Bronchial epithelial cell (primary cell): ENCODE data around the gene SHISA9. TPM values are rescaled to one million over a fixed set of nuclear protein-coding genes. Genes with fewer than 3 reads are reported as not detected.
A peak's percentile ranks its signal among the peaks of the same experiment; 100 is the strongest.

ENCODE experiments used
- DNase-seq: peaks from one replicate; pipeline ENCODE4 v3.0.0-alpha.2; 2010; ENCODE audit warnings: low read depth
- FAIRE-seq: peaks from 2 replicates; lab custom pipeline; 2011; peaks lifted over from hg19 to GRCh38; lab: Jason Lieb, UNC
- H3K27me3 ChIP-seq: 2 replicates; pipeline ENCODE4 v1.5.1; 2011; ENCODE audit warnings: low read length; ENCODE audit not compliant: control insufficient read depth, insufficient read depth
- H3K36me3 ChIP-seq: 2 replicates; pipeline ENCODE4 v1.5.1; 2011; ENCODE audit warnings: low read length; ENCODE audit not compliant: control insufficient read depth, insufficient read depth
- H3K4me3 ChIP-seq: 2 replicates; pipeline ENCODE4 v1.5.1; 2011; ENCODE audit warnings: mild to moderate bottlenecking, low read depth, low read length, control low read depth
- CTCF ChIP-seq: IDR thresholded peaks from 2 replicates; pipeline ENCODE4 v1.5.1; 2011; ENCODE audit warnings: mild to moderate bottlenecking, moderate library complexity, low read length, control low read depth, inconsistent platforms; ENCODE audit not compliant: insufficient read depth, severe bottlenecking
- total RNA-seq: library from RNA; depleted of rRNA; stranded (reverse); fragments of >200 nt; gene quantifications from 2 replicates; pipeline ENCODE4 v1.2.1, GENCODE V29; 2014

SHISA9 gene
- total RNA-seq, 1 donor from 2014 or later, result under 0.01 TPM

GRCh38 chr16:12964461-12964860 lies 63.1 kb downstream of the SHISA9 start:
- DNase-seq, result no peak

GRCh38 chr16:12965274-12965804 lies 63.9 kb downstream of the SHISA9 start:
- H3K27me3 ChIP-seq, result no peaks in the 10 kb centered on the region
- no peak for TF ChIP-seq CTCF
- no peak for FAIRE-seq
- H3K4me3 ChIP-seq, result no peak overlapping the region
- H3K36me3 ChIP-seq, result no peaks in the 10 kb centered on the region
- no peak for DNase-seq

More at GRCh38 chr16:12964461-12964860, 63.1 kb downstream of the SHISA9 start:
- Histone ChIP-seq H3K4me3 (no peak overlapping the region), H3K27me3 (no peaks in the 10 kb centered on the region), H3K36me3 (no peaks in the 10 kb centered on the region)
- TF ChIP-seq CTCF, result no peak
- FAIRE-seq, result no peak

- DNase-seq (peak; percentile 17), FAIRE-seq (no peak)
- no peak for TF ChIP-seq CTCF
- Histone ChIP-seq H3K36me3 (no peaks in the 10 kb centered on the region), H3K27me3 (no peaks in the 10 kb centered on the region), H3K4me3 (no peak overlapping the region)
Measured at GRCh38 chr16:12971241-12971640, 69.8 kb downstream of the SHISA9 start.

GRCh38 chr16:12972246-12972645 lies 70.8 kb downstream of the SHISA9 start:
- FAIRE-seq (no peak), DNase-seq (no peak)
- Histone ChIP-seq H3K36me3 (no peaks in the 10 kb centered on the region), H3K4me3 (no peak overlapping the region), H3K27me3 (no peaks in the 10 kb centered on the region)
- no peak for TF ChIP-seq CTCF

- DNase-seq (no peak), FAIRE-seq (no peak)
- no peaks in the 10 kb centered on the region for H3K36me3 ChIP-seq
- no peak overlapping the region for H3K4me3 ChIP-seq
- TF ChIP-seq CTCF, result no peak
- H3K27me3 ChIP-seq, result no peaks in the 10 kb centered on the region
Measured at GRCh38 chr16:12975766-12976165, 74.4 kb downstream of the SHISA9 start.

GRCh38 chr16:12976496-12976895 lies 75.1 kb downstream of the SHISA9 start:
- no peak overlapping the region for H3K4me3 ChIP-seq
- H3K27me3 ChIP-seq, result no peaks in the 10 kb centered on the region
- FAIRE-seq (no peak), DNase-seq (no peak)
- H3K36me3 ChIP-seq, result no peaks in the 10 kb centered on the region
- no peak for TF ChIP-seq CTCF
